Neural progenitor cell (in vitro differentiated cells): ENCODE data around the gene NSUN7. TPM values are rescaled to one million over a fixed set of nuclear protein-coding genes. Genes with fewer than 3 reads are reported as not detected.

Experiments
- DNase-seq: peaks from one replicate; pipeline ENCODE4 v3.0.0-alpha.2; 2016; ENCODE audit warnings: low spot score
- H2AFZ ChIP-seq: fragments of 200-600 bp; sonication (generic); replicated peaks from 2 replicates; pipeline ENCODE4 v1.6.1; 2016; ENCODE audit warnings: antibody characterized with exemption
- H3F3A ChIP-seq: fragments of 200-600 bp; sonication (generic); 2 replicates; pipeline ENCODE4 v1.6.1; 2016; ENCODE audit warnings: antibody characterized with exemption, low read depth
- H3K27ac ChIP-seq: fragments of 200-600 bp; sonication (generic); 2 replicates; pipeline ENCODE4 v1.5.1; 2016; ENCODE audit warnings: mild to moderate bottlenecking
- H3K27me3 ChIP-seq: fragments of 200-600 bp; sonication (generic); 2 replicates; pipeline ENCODE4 v1.6.1; 2016; ENCODE audit warnings: mild to moderate bottlenecking, moderate library complexity
- H3K36me3 ChIP-seq: fragments of 200-600 bp; sonication (generic); 2 replicates; pipeline ENCODE4 v1.5.1; 2016
- H3K4me1 ChIP-seq: fragments of 200-600 bp; sonication (generic); 2 replicates; pipeline ENCODE4 v1.6.1; 2016; ENCODE audit warnings: mixed run types
- H3K4me2 ChIP-seq: fragments of 200-600 bp; sonication (generic); 2 replicates; pipeline ENCODE4 v1.6.1; 2016
- H3K4me3 ChIP-seq: fragments of 200-600 bp; sonication (generic); 2 replicates; pipeline ENCODE4 v1.5.1; 2016
- H3K79me2 ChIP-seq: fragments of 200-600 bp; sonication (generic); 2 replicates; pipeline ENCODE4 v1.6.1; 2016; ENCODE audit warnings: low read depth
- H3K9ac ChIP-seq: fragments of 200-600 bp; sonication (generic); 2 replicates; pipeline ENCODE4 v1.6.1; 2016
- H3K9me3 ChIP-seq: fragments of 200-600 bp; sonication (generic); 2 replicates; pipeline ENCODE4 v1.5.1; 2016; ENCODE audit warnings: low read depth
- H4K20me1 ChIP-seq: fragments of 200-600 bp; sonication (generic); 2 replicates; pipeline ENCODE4 v1.6.1; 2016; ENCODE audit warnings: low read depth
- H3K27ac Mint-ChIP-seq: 3 replicates; pipeline ENCODE4 v1.8.0; 2021; ENCODE audit warnings: mixed read lengths
- H3K27me3 Mint-ChIP-seq: 2 replicates; pipeline ENCODE4 v1.8.0; 2022; ENCODE audit warnings: low read depth, mild to moderate bottlenecking, inconsistent platforms, moderate library complexity, mixed read lengths; ENCODE audit not compliant: insufficient read depth
- H3K36me3 Mint-ChIP-seq: 3 replicates; pipeline ENCODE4 v1.8.0; 2021; ENCODE audit warnings: mixed read lengths
- H3K4me1 Mint-ChIP-seq: 3 replicates; pipeline ENCODE4 v1.8.0; 2021; ENCODE audit warnings: mixed read lengths
- H3K4me3 Mint-ChIP-seq: 3 replicates; pipeline ENCODE4 v1.8.0; 2021; ENCODE audit warnings: mild to moderate bottlenecking, moderate library complexity, mixed read lengths
- H3K9me3 Mint-ChIP-seq: 3 replicates; pipeline ENCODE4 v1.8.0; 2020; ENCODE audit warnings: mixed read lengths
- EZH2 ChIP-seq: fragments of 200-600 bp; sonication (generic); IDR thresholded peaks from 2 replicates; pipeline ENCODE4 v1.6.1; 2017; ENCODE audit warnings: antibody characterized with exemption, mild to moderate bottlenecking, moderate library complexity
- EZH2phosphoT487 ChIP-seq: fragments of 200-600 bp; sonication (generic); IDR thresholded peaks from 2 replicates; pipeline ENCODE4 v1.6.1; 2017; ENCODE audit warnings: antibody characterized with exemption
- total RNA-seq: library from RNA; depleted of rRNA; stranded (reverse); fragments of >200 nt; gene quantifications from 2 replicates; pipeline ENCODE4 v1.2.3, GENCODE V29; 2015; ENCODE audit warnings: low replicate concordance
- TF ChIP-seq, protein P1 (sequence below): fragments of 200-600 bp; sonication (generic); IDR thresholded peaks from 2 replicates; pipeline ENCODE4 v1.5.1; 2017; ENCODE audit warnings: antibody characterized with exemption, mild to moderate bottlenecking

Gene NSUN7
- total RNA-seq, 1 donor from 2014 or later: 37.4 TPM

DNA sequence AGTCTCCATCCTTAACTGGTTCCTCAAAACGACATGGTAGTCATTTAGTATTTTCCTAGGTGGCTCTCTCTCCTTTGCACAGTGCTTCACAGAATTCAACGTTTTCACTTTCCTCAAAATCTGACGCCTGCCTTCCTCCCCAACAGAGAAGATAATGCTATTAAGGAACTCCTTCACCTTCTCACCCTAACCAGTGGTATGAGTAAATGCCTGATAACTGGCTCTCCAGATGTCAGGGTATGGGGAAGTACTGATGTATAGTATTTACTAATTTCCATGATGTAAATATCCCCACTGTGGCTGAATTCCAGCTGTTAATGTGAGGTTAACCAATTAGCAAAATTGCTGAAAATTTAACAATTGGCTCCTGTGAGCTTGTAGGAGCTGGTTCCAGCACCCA lies 28.8 kb upstream of the NSUN7 start:
- Histone ChIP-seq H3K27me3 (no peaks in the 10 kb centered on the region), H3K4me2 (no peak overlapping the region), H3K9ac (no peak overlapping the region), H4K20me1 (no peaks in the 10 kb centered on the region), H3K4me3 (no peak overlapping the region), H3F3A (peaks cover 27% of the 10 kb centered on the region), H3K27ac (no peak overlapping the region), H3K4me1 (peaks cover 31% of the 10 kb centered on the region), H2AFZ (peak overlapping the region; percentile 35), H3K36me3 (no peaks in the 10 kb centered on the region), H3K9me3 (no peaks in the 10 kb centered on the region), H3K79me2 (no peaks in the 10 kb centered on the region)
- no peak for DNase-seq
- no peak overlapping the region for H3K4me3 Mint-ChIP-seq
- TF ChIP-seq, protein P1, sequence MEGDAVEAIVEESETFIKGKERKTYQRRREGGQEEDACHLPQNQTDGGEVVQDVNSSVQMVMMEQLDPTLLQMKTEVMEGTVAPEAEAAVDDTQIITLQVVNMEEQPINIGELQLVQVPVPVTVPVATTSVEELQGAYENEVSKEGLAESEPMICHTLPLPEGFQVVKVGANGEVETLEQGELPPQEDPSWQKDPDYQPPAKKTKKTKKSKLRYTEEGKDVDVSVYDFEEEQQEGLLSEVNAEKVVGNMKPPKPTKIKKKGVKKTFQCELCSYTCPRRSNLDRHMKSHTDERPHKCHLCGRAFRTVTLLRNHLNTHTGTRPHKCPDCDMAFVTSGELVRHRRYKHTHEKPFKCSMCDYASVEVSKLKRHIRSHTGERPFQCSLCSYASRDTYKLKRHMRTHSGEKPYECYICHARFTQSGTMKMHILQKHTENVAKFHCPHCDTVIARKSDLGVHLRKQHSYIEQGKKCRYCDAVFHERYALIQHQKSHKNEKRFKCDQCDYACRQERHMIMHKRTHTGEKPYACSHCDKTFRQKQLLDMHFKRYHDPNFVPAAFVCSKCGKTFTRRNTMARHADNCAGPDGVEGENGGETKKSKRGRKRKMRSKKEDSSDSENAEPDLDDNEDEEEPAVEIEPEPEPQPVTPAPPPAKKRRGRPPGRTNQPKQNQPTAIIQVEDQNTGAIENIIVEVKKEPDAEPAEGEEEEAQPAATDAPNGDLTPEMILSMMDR: no peak
- no peak for TF ChIP-seq EZH2phosphoT487
- no peak for TF ChIP-seq EZH2
- H3K27ac Mint-ChIP-seq: no peak overlapping the region
- no peaks in the 10 kb centered on the region for H3K27me3 Mint-ChIP-seq
- H3K4me1 Mint-ChIP-seq: peaks cover 21% of the 10 kb centered on the region
- no peaks in the 10 kb centered on the region for H3K9me3 Mint-ChIP-seq
- H3K36me3 Mint-ChIP-seq: no peaks in the 10 kb centered on the region

DNA sequence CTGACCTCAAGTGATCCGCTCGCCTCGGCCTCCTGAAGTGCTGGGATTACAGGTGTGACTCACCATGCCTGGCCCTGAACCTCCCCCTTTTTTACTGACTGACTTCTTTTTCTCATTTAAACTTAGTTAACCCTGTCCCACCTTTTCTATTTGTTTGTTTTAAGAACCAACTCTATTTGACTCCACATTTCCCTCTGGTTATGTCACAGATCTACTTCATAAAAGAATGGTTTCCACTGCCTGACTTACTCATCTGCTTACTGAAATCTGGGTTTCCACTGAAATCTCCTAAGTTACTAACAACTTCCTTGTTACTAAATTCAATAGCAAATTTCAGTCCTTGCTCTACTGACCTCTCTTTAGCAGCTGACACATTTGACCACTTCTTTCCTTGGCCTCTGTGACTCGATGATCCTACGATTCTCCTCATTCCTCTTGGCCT lies 28.0 kb upstream of the NSUN7 start:
- Histone ChIP-seq H3K27me3 (no peaks in the 10 kb centered on the region), H4K20me1 (no peaks in the 10 kb centered on the region), H3K4me2 (no peak overlapping the region), H3F3A (peaks cover 27% of the 10 kb centered on the region), H3K36me3 (no peaks in the 10 kb centered on the region), H3K79me2 (no peaks in the 10 kb centered on the region), H3K4me3 (no peak overlapping the region), H3K27ac (no peak overlapping the region), H3K4me1 (peaks cover 31% of the 10 kb centered on the region), H3K9ac (no peak overlapping the region), H3K9me3 (no peaks in the 10 kb centered on the region), H2AFZ (peak overlapping the region; percentile 43)
- H3K27me3 Mint-ChIP-seq: no peaks in the 10 kb centered on the region
- no peak overlapping the region for H3K4me3 Mint-ChIP-seq
- no peaks in the 10 kb centered on the region for H3K9me3 Mint-ChIP-seq
- H3K27ac Mint-ChIP-seq: no peak overlapping the region
- H3K4me1 Mint-ChIP-seq: peaks cover 21% of the 10 kb centered on the region
- TF ChIP-seq, protein P1: no peak
- TF ChIP-seq EZH2 (no peak), EZH2phosphoT487 (no peak)
- no peaks in the 10 kb centered on the region for H3K36me3 Mint-ChIP-seq
- DNase-seq: no peak

DNA sequence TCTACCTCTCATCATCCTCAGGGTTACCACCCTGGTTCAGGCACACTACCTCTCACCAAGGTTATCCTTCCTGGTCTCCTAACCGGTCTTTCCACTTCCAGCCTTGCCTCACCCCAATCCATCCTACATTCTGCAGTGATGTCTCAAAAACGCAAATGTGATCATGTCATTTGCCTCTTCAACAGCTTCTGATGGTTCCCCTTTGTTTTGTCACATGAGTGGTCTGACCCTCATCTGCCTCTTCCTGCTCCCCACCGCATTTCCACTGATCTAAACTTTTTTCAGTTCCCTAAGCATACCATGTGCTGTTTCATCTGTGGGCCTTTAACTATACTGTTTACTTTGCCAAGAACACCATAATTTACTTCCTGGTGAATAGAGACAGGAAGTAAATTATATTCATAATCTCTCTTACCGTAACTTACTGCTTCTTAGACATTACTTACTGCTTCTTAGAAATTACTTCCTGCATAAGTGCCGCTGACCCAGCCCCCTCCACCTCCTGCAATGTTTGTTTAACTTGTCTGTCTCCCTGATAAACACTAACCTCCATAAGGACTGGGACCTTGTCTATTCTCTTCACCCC lies 27.1 kb upstream of the NSUN7 start:
- H3K27me3 ChIP-seq: no peaks in the 10 kb centered on the region
- peaks cover 21% of the 10 kb centered on the region for H3K4me1 Mint-ChIP-seq
- no peaks in the 10 kb centered on the region for H3K36me3 ChIP-seq
- H3K9me3 Mint-ChIP-seq: no peaks in the 10 kb centered on the region
- peaks cover 24% of the 10 kb centered on the region for H3F3A ChIP-seq
- DNase-seq: no peak
- no peaks in the 10 kb centered on the region for H3K79me2 ChIP-seq
- H3K27ac Mint-ChIP-seq: no peak overlapping the region
- H3K4me3 ChIP-seq: no peak overlapping the region
- no peaks in the 10 kb centered on the region for H3K9me3 ChIP-seq
- TF ChIP-seq, protein P1: no peak
- no peak for TF ChIP-seq EZH2
- no peak for TF ChIP-seq EZH2phosphoT487
- H3K4me2 ChIP-seq: no peak overlapping the region
- H3K27ac ChIP-seq: no peak overlapping the region
- no peaks in the 10 kb centered on the region for H4K20me1 ChIP-seq
- no peak overlapping the region for H3K4me3 Mint-ChIP-seq
- H3K36me3 Mint-ChIP-seq: no peaks in the 10 kb centered on the region
- H3K9ac ChIP-seq: no peak overlapping the region
- peak overlapping the region; percentile 43 for H2AFZ ChIP-seq
- H3K27me3 Mint-ChIP-seq: no peaks in the 10 kb centered on the region
- peaks cover 28% of the 10 kb centered on the region for H3K4me1 ChIP-seq
